A673 (cell line): Measurements from ENCODE around the gene SHC3.

Source experiments
- CTCF ChIP-seq: fragments of 300-800, 200-600 bp; sonication (generic); conservative IDR thresholded peaks from 2 replicates; pipeline ENCODE4 v1.5.1; 2017; ENCODE audit warnings: low read depth, mild to moderate bottlenecking, antibody characterized with exemption, low read length, moderate library complexity, mixed read lengths
- EZH2 ChIP-seq: fragments of 200-600 bp; sonication (generic); IDR thresholded peaks from 2 replicates; pipeline ENCODE4 v1.6.1; 2017; ENCODE audit warnings: borderline replicate concordance, low read depth, mild to moderate bottlenecking, mixed read lengths, antibody characterized with exemption, low read length; ENCODE audit not compliant: poor library complexity, severe bottlenecking

GRCh38 chr9:89010056-89010455 lies 168.6 kb downstream of the SHC3 start:
- TF ChIP-seq EZH2 (no peak), CTCF (no peak)
